Raji (cell line): ENCODE measurements around the gene NET1.

Experiments used
- POLR2A ChIP-seq: IDR thresholded peaks from 2 replicates; pipeline ENCODE4 v1.6.1; 2011; ENCODE audit warnings: low read depth, low read length, control low read depth; ENCODE audit not compliant: insufficient read depth

NET1 gene

DNA sequence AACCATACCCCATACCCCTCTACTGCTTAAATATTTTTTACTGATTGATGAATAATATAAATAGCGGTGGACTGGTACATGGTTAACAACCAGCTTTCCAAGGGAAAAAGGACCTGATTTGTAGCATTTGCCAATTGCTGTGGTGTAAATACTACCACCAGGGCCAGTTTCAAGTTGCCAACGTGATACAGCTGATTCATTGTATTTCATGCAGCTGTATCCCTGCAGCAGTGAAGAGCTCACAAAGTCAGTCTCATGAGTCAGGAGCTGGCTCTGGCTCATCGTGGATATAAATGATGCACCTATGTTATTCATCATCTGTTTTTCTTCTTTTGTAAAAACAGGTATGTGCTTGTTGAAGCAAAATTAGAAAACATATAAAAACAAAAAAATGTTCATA is 71.8 kb downstream of the NET1 start:
- no peak for TF ChIP-seq POLR2A

DNA sequence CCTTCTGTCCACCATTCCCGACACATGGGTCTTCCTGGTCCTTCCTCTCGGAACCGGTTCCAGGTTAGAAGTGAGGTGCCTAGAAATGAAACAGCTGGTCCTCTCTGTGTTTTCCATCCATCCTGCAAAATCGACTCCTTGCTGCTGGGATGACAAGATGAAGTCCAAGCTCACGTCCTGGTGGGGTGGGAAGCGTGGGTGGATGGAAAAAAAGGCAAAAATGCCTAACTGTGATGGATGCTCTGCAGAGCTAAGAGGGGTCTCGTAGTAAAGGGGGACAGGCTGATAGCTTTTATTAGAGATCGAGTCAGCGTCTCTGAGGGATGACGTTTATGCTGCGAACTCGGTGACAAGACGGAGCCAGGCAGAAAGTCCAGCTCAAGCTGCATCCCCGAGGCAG is 72.9 kb downstream of the NET1 start:
- no peak for TF ChIP-seq POLR2A

DNA sequence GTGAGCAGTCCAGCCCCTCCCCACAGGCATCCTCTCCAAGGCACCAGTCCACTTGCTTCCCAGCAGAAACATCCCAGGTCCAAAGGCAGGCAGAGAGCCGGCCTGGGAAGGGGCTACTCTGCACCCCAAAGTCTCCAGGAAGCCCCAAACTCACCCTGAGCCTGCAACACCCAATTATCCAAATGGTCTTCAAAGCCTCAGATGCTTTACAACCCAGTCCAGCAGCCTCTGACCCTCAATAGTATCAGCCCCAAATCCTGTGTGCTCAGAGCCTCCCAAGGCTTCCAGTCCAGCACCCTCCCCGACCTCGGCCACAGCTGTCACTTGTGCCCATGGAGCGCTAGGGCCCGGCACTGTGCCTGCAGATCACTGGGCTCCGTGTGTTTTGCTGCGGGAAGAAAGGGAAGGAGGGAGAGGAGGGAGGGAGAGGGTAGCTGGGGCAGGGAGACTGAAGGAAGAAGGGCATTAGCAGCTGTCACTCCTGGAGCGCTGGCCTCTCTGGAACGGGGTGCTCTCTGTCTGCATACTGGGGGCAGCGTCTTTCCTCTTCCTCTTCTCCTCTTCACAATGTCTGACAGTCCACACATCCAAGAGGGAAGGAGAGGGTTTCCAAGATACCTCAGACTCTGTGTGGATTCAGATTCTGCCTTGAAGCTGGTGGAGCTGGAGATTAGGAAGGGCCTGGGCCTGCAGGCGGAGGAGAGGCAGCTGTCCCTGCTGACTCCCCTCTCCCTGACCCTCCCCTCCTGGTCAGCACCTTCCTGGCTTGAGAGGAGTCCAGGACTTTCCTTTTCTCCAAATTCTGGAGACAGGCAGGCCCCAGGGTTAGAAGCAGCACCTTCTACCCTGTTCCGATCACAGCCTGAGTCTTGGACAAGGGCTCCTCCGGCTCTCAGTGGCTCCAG is 73.8 kb downstream of the NET1 start:
- no peak for TF ChIP-seq POLR2A

DNA sequence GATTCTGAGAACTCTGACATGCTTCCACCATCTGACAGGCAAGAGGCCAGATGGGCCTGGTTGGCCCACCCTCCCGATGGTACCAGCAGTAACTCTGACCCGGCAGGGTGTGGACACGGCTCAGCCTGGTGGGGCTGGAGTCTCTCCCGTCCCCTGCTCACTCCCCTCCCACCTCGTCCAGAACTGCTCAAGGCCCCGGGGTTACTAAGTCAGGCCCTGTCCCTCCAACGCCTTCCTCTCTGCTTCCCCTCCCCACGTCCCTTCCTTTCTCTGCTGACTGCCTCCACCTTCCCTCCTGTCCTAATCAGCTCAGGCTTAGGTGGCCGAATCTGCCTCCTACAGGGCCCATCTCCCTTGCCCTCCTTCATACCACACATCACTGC is 74.5 kb downstream of the NET1 start:
- no peak for TF ChIP-seq POLR2A

DNA sequence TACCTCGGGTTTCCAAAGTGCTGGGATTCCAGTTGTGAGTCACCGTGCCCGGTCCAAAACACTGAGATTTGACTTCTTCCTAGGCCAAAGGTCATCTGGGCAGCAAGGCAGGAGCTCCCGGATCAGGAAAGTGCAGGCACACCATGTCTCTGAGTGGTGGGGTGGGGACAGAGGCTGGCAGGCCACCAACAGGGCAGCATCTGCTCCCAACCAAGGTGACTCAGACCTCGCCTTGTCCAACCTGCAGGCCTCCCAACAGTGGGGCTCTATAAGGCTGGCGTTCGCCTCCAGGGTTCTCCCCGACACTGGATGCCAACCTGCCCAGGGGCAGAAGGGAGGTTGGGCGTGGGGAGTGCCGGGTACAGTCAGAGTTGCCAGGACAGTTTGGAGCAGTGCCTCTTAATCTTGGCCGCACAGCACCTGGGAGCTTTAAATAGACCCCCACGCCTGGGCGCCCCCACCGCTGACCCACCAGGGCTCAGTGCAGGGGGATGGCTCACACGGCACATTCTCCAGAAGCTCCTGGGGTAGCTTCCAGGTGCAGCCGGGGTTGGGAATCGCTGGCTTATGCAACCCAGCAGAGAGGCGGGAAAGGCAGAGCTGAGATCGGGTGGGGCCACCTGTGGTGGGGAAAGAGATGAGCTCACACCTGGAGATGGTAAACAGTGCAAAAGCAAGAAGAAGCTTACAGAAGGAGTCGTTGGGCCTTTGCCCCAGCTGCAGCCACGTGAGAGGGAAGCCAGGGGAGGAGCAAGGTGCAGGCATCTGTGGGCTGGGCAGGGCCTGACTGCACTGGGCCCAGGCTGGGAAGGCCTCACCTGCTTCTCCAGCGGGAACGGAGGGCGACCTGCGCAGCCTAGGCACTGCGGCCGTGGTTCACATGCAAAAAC is 76.2 kb downstream of the NET1 start:
- TF ChIP-seq POLR2A, result no peak

DNA sequence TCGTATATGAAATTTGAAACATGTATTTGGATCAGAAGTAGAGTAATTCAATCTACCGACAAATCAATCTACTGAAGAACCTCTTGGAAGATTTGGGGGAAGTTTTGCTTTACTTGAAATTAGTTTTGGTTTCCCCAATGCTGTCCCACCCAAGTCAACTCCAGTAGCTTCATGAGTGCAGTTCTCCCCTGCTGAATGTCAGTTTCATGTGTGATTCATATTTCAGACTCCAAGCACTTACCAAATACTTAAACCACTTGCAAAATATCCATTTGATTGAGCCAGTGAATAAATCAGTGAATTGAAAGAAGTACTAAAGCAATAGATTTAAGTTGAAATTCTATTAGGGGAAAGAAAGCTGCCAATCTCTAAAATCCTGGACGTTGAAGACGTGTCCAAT is 77.7 kb downstream of the NET1 start:
- TF ChIP-seq POLR2A, result no peak

DNA sequence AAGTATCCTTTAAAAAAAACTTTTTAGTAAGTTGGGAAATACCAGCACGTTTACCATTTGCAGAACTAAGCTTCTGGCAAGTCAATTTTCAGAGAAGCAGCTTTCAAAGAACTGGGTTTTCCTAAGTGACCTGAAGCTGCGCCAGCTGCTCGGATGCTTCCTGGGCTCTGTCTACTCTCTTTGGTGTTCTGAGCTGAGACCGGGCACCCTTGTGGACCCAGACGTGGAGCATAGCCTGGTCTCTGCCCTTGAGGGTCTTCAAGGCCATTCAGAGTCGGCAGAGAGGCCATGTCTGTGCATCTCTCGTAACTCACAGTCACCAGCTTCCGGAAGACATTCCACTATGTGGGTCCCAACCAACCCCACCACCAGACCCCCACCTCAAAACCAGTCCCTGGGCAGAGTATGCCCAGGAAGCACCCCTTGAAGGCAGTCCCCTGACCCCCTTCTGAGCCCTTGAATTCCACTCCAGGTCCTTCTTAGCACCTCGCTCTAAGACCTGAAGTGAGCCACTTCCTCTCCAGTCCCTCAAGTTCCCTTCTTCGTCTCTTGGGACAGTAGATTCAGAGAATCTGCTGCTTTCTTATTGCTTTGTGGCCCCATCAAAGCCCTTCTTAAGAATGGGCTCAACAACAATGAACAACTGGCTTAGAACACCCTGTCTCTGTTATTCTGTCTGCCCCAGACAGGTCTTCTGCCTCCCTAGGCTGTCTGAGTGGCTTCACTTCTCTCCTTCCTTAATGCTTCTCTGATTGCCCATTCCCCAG is 78.5 kb downstream of the NET1 start:
- TF ChIP-seq POLR2A, result no peak

DNA sequence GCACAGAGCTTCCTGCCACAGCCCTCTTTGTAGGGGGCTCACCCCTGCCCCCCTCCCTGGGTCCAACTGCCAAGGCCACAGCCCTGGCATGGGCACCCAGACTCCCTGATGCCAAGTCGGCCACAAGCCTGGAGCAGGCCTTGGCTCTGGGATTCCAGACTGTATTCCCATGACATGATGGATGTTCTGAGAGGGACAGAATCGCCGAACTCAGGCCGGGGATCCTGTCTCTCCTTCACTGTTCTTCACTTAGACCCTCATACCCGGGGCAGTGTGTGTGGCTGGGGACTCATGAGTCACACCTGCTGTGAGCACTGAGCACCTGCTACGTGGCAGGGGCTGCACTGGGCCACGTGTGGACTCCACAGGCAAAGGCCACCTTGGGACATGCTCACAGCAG is 79.1 kb downstream of the NET1 start:
- no peak for TF ChIP-seq POLR2A

DNA sequence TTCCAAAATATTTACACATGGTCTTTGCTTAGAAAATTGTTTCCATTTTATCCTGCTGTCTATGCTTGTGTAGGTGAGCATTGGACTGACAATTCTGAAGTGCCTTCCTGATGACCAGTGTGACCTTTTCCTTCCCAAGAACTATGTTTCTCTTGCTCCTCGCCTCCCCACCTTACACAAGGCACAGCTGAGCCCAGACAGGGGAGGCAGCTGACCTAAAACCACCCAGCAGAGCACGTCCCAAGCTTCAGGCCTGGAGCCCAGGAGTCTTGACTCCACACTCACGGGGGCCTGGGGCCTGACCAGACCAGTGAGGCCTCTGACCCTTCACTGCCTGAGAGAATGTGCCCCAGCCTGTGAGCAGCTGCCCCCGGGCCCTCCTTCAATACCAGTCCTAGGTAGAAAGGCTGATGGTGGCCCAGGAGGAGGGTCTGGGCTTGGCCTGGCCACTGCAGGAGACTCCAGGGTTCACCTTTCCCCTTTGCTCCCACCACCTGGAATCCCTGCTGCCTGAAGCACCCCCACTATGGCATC is 80.0 kb downstream of the NET1 start:
- no peak for TF ChIP-seq POLR2A

DNA sequence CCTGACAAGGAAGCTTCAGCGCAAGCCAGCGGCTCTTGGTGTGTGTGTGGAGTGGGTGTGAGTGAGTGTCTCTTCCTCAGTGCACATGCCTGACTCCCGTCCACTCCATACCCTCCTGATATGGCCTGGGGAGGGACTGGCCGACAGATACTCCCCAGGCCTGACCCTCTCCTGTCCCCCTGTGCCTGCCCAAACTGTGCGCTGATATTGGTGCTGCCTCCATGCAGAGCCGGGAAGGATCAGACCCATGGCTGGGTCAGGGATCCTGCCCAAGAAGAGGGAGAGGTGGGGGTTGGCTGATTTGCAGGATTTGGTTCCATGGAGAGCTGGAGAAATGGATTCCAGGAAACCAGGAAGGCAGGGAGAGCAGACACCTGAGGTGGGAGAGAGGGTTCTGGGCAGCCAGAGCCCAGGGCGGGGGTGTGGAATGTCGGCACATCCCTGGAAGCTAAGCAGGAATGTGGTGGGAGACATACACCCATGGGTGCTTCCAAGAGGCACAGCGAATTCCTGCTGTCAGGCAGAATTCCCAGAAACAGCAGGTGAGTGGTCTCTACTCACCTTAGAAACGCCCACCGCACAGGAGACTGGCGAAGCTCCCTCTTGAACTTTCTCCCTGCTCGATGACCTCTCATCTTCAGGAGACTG is 80.7 kb downstream of the NET1 start:
- no peak for TF ChIP-seq POLR2A

DNA sequence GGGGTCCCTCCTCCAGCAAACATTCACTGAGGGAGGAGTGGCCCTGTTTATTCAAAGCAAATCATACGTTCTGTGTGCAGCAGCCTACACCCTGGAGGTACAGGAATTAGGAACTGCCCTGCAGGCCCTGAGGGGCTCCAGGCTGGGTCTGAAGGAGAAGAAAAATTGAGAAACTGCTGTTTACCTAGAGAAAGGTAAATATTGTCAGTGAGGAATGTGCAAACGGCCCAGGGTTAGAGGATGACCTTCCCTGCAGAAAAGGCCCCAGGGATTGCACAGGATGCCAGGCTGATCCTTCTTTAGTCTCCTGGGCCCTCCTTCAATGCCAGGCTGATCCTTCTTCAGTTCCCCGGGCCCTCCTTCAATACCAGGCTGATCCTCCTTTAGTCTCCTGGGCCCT is 81.3 kb downstream of the NET1 start:
- no peak for TF ChIP-seq POLR2A

DNA sequence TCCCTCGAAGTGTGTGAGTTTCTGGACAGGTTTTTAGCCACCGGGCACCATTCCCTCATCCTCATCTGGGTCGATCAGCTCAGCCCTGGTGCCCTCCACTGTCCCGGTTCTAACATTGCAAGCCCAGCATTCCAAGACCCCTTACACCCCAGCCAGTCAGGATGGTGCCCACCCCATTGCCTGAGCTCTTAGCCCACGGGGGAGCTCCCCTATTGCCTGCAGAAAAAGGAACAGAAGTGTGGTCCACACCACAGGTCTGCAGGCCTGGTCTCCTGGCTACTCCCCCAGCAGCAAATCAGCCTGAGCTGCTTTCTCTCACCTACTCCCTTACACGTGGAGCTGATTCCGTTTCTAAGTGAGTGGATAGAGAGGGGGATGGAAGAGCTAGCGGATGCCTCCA is 82.3 kb downstream of the NET1 start:
- TF ChIP-seq POLR2A, result no peak

DNA sequence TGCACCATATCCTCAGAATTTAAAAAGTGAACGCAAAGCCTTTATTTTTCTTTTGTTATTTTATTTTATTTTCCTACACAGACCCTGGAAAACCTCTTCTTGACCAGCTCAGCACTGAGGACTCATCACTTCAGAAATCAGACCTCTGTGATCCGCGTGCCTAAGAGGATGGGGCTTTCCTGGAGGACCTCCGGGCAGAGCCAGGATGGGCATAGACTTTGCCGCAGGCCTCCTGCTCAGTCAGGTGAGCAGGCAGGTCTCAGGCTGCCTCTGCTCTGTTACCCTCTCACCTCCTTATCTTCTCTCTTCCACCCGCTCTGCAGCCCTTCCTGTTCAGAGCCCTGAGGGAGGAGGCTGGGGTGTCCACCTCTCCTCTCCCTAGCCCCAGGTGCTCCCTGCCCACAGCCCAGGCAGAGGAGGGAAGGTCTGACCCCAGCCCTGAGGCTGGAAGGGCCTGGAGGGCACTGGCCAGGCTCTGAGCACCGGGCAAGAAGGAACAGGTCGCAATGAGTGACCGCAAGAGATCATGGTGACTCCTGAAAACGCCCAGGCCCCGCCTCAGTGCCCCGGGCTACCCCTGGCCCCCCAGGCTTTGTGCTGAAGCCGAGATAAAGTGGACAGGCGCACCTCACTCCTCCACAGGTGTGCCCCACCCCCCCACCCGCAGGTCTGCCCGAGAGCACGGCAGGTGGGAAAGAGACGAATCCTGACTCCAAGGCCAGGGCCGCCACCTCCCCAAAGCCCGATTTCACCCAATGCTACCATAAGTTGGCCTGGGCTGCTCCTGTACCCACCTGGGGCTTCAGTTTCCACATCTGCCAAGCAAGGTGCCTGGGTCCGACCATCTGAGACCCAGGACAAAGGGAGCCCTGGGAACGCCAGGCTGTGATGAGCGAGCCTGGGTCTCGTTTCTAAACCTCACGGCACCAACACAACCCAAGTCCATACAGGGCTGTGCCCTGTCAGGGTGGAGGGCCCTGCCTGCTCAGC is 84.2 kb downstream of the NET1 start:
- no peak for TF ChIP-seq POLR2A
